Colon (tissue), 2 donors: ENCODE data around the gene ENTPD6.

Experiments used
- FAIRE-seq: peaks from 2 replicates; lab custom pipeline; 2012; peaks lifted over from hg19 to GRCh38; lab: Jason Lieb, UNC
- donor health status: control.
- donor health status: control.

ENTPD6 gene

GRCh38 chr20:25188218-25188617 lies 7.3 kb upstream of the ENTPD6 start:
- no peak for FAIRE-seq

- FAIRE-seq = no peak
Observed at GRCh38 chr20:25191051-25191450, 4.5 kb upstream of the ENTPD6 start.

GRCh38 chr20:25191689-25192088 lies 3.8 kb upstream of the ENTPD6 start:
- FAIRE-seq = no peak

GRCh38 chr20:25193843-25194242 lies 1.7 kb upstream of the ENTPD6 start:
- FAIRE-seq = no peak

GRCh38 chr20:25194333-25194972 lies 1.1 kb upstream of the ENTPD6 start:
- FAIRE-seq = no peak

- no peak for FAIRE-seq
Observed at GRCh38 chr20:25195962-25196785, 662 bp downstream of the ENTPD6 start.

- FAIRE-seq = no peak
Observed at GRCh38 chr20:25196786-25197120, 1.2 kb downstream of the ENTPD6 start.

- no peak for FAIRE-seq
Observed at GRCh38 chr20:25197183-25197869, 1.8 kb downstream of the ENTPD6 start.

- no peak for FAIRE-seq
Observed at GRCh38 chr20:25197870-25198190, 2.3 kb downstream of the ENTPD6 start.

- no peak for FAIRE-seq
Observed at GRCh38 chr20:25198663-25199383, 3.3 kb downstream of the ENTPD6 start.

GRCh38 chr20:25199473-25200260 lies 4.2 kb downstream of the ENTPD6 start:
- FAIRE-seq = no peak

- FAIRE-seq = no peak
Observed at GRCh38 chr20:25203089-25203488, 7.6 kb downstream of the ENTPD6 start.

- FAIRE-seq = no peak
Observed at GRCh38 chr20:25203871-25204320, 8.4 kb downstream of the ENTPD6 start.

GRCh38 chr20:25204550-25205276 lies 9.2 kb downstream of the ENTPD6 start:
- FAIRE-seq = no peak

- no peak for FAIRE-seq
Observed at GRCh38 chr20:25205277-25206062, 10.0 kb downstream of the ENTPD6 start.

- no peak for FAIRE-seq
Observed at GRCh38 chr20:25206063-25206403, 10.5 kb downstream of the ENTPD6 start.

- no peak for FAIRE-seq
Observed at GRCh38 chr20:25206548-25206947, 11.0 kb downstream of the ENTPD6 start.

- no peak for FAIRE-seq
Observed at GRCh38 chr20:25207149-25207959, 11.8 kb downstream of the ENTPD6 start.

GRCh38 chr20:25207960-25208534 lies 12.5 kb downstream of the ENTPD6 start:
- FAIRE-seq = no peak
